GM21576 (cell line): Measurements from ENCODE around the gene JAM3.

ENCODE experiments used
- ATAC-seq: cut with Tn5 transposase; IDR thresholded peaks from one replicate; pipeline ENCODE4 v1.9.1; 2021; ENCODE audit warnings: mild to moderate bottlenecking, moderate library complexity; ENCODE audit not compliant: unreplicated experiment

The JAM3 gene

GRCh38 chr11:134038897-134039470 is 29.9 kb upstream of the JAM3 start:
- ATAC-seq: no peak

- ATAC-seq: no peak
Observed at GRCh38 chr11:134039726-134040385, 29.0 kb upstream of the JAM3 start.

- ATAC-seq: no peak
Observed at GRCh38 chr11:134040386-134041302, 28.2 kb upstream of the JAM3 start.

- ATAC-seq: no peak
Observed at GRCh38 chr11:134041349-134041748, 27.5 kb upstream of the JAM3 start.

GRCh38 chr11:134041791-134042696 is 26.8 kb upstream of the JAM3 start:
- no peak for ATAC-seq

GRCh38 chr11:134043821-134044420 is 25.0 kb upstream of the JAM3 start:
- no peak for ATAC-seq

GRCh38 chr11:134044514-134045284 is 24.2 kb upstream of the JAM3 start:
- ATAC-seq: no peak

- ATAC-seq: no peak
Observed at GRCh38 chr11:134045799-134046635, 22.9 kb upstream of the JAM3 start.

- no peak for ATAC-seq
Observed at GRCh38 chr11:134046681-134047449, 22.0 kb upstream of the JAM3 start.

- no peak for ATAC-seq
Observed at GRCh38 chr11:134047586-134047999, 21.3 kb upstream of the JAM3 start.

GRCh38 chr11:134048028-134048427 is 20.8 kb upstream of the JAM3 start:
- no peak for ATAC-seq

GRCh38 chr11:134049303-134049702 is 19.6 kb upstream of the JAM3 start:
- ATAC-seq: no peak

- ATAC-seq: peak; percentile 87
Observed at GRCh38 chr11:134050541-134051383, 18.1 kb upstream of the JAM3 start.

GRCh38 chr11:134052395-134052987 is 16.4 kb upstream of the JAM3 start:
- no peak for ATAC-seq

GRCh38 chr11:134052988-134053945 is 15.6 kb upstream of the JAM3 start:
- ATAC-seq: no peak

GRCh38 chr11:134055029-134055428 is 13.8 kb upstream of the JAM3 start:
- ATAC-seq: no peak
